Neural cell (in vitro differentiated cells): ENCODE results near the gene SPRR2D.

Experiments
- CTCF ChIP-seq: fragments of 450-650 bp; IDR thresholded peaks from 2 replicates; pipeline ENCODE4 v1.5.1; 2014; ENCODE audit warnings: antibody characterized with exemption, mild to moderate bottlenecking, moderate library complexity; ENCODE audit not compliant: poor library complexity, severe bottlenecking
- EP300 ChIP-seq: fragments of 450-650 bp; conservative IDR thresholded peaks from 2 replicates; pipeline ENCODE4 v1.6.1; 2014; ENCODE audit warnings: antibody characterized with exemption, mild to moderate bottlenecking, moderate library complexity; ENCODE audit not compliant: poor library complexity, severe bottlenecking
- EZH2 ChIP-seq: fragments of 200-600, 300-800 bp; shearing (Covaris generic), sonication (generic); IDR thresholded peaks from 2 replicates; pipeline ENCODE4 v1.6.1; 2014; ENCODE audit warnings: antibody characterized with exemption, low read length, borderline replicate concordance, mild to moderate bottlenecking; ENCODE audit not compliant: insufficient read depth, poor library complexity, severe bottlenecking

GRCh38 chr1:153070243-153070642 lies 29.3 kb upstream of the SPRR2D start:
- TF ChIP-seq EP300, result no peak
- no peak for TF ChIP-seq CTCF
- TF ChIP-seq EZH2, result no peak
